IPS-15b (cell line): ENCODE results near the gene OR10K1.
"Not testable (repeated sequence)": the region's sequence is repeated elsewhere in the genome, so short reads cannot be mapped to it uniquely, and the experiment has no call there.

Experiments used
- H3K27me3 ChIP-seq: one replicate; pipeline ENCODE4 v1.6.1; 2013; ENCODE audit warnings: low read length; ENCODE audit not compliant: control insufficient read depth, insufficient read depth
- H3K36me3 ChIP-seq: one replicate; pipeline ENCODE4 v1.6.1; 2013; ENCODE audit warnings: low read length; ENCODE audit not compliant: control insufficient read depth, insufficient read depth
- H3K4me1 ChIP-seq: one replicate; pipeline ENCODE4 v1.6.1; 2013; ENCODE audit warnings: mild to moderate bottlenecking, low read length; ENCODE audit not compliant: control insufficient read depth, insufficient read depth
- H3K4me3 ChIP-seq: one replicate; pipeline ENCODE4 v1.5.1; 2013; ENCODE audit warnings: low read depth, low read length
- H3K9ac ChIP-seq: one replicate; pipeline ENCODE4 v1.6.1; 2013; ENCODE audit warnings: low read depth, mild to moderate bottlenecking, low read length
- H3K9me3 ChIP-seq: one replicate; pipeline ENCODE4 v1.6.1; 2013; ENCODE audit warnings: mild to moderate bottlenecking, low read length; ENCODE audit not compliant: control insufficient read depth, insufficient read depth

Gene OR10K1, protein sequence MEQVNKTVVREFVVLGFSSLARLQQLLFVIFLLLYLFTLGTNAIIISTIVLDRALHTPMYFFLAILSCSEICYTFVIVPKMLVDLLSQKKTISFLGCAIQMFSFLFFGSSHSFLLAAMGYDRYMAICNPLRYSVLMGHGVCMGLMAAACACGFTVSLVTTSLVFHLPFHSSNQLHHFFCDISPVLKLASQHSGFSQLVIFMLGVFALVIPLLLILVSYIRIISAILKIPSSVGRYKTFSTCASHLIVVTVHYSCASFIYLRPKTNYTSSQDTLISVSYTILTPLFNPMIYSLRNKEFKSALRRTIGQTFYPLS

DNA sequence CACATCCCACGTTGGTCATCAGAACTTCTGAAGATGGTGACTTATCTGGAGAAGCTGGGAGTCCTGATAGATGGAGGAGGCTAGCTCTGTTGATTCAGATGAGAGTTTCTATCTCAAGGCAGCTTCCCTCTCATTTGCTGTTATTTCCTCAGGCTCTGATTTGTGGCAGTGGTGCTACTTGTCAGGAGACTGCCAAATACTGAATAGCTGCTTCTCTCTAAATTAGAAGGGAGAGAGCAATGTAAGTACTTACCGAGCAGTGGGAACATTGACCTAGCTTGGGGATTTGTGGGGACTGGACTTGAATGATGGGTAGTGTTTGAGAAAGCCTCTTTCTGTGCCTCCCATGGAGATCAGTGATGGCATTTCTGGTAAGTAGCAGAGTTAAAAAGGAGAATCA lies at the start of gene OR10K1:
OR10K1 (plus strand) TSS at position 301 of the 400 bp plus-strand sequence. CDS start 3,728 bp downstream, outside the sequence.
- H3K4me1 ChIP-seq = no peaks in the 10 kb centered on the region
- no peaks in the 10 kb centered on the region for H3K36me3 ChIP-seq
- no peak within 1 kb of the TSS for H3K9ac ChIP-seq
- H3K27me3 ChIP-seq = no peaks in the 10 kb centered on the region
- no peak within 1 kb of the TSS for H3K4me3 ChIP-seq
- H3K9me3 ChIP-seq = no peaks in the 10 kb centered on the region

DNA sequence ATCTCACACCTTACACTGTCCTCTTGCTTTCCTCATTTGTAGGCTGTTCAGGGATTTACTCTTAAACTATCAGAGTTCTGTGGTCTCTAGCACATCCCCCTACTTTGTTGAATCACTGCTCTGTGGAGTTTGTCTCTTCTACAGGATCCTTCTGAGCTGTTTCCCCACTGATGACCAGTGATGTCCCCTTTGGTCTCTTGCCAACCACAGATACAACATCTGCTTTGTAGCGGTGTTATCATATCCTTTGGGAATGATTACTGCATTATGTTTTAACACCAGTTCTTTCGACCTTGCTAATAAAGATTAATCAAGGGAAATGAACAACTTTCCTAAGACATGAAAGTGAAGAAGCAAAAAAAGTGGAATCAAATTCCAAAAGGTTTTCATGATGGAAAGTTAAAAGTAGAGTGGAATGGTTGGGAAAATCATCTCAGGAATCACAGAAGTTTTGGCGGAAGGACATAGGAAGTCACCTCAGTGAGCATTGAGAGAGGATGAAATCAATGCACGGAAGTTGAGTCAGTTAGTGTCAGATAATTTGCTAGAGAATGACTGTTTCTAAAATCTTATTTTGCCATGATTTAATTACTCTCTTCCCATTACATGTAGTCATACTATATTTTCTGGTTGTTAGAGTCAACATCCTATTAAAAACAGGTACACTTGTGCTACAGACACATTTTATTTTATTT lies 46.8 kb upstream of the OR10K1 start:
- Histone ChIP-seq H3K9me3 (no peaks in the 10 kb centered on the region), H3K4me3 (no peak overlapping the region), H3K36me3 (no peaks in the 10 kb centered on the region)

DNA sequence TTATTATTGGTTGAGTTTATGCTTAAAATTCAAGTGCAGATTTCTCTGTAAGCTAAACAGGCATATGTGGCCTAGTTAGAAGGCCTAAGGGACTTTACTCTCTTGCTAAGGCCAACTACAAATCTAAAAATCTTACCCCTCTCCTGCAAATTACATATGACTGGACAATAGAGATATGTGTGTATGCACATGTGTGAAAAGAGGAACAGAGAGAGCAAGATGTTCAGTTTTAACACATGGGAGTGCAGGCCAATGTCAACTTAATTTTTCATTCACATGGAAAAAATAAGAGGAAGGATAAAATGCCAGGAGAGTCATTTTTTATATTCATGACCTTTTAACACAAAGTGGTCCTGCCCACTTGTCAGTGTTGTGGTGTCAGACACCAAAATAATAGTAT lies 44.0 kb upstream of the OR10K1 start:
- H3K4me3 ChIP-seq = no peak overlapping the region
- no peaks in the 10 kb centered on the region for H3K9me3 ChIP-seq
- H3K9ac ChIP-seq = no peak overlapping the region
- no peaks in the 10 kb centered on the region for H3K36me3 ChIP-seq
- no peaks in the 10 kb centered on the region for H3K27me3 ChIP-seq
- no peaks in the 10 kb centered on the region for H3K4me1 ChIP-seq

More for the DNA sequence above, 46.8 kb upstream of the OR10K1 start:
- Histone ChIP-seq H3K9ac (no peak overlapping the region), H3K4me1 (no peaks in the 10 kb centered on the region), H3K27me3 (no peaks in the 10 kb centered on the region)

DNA sequence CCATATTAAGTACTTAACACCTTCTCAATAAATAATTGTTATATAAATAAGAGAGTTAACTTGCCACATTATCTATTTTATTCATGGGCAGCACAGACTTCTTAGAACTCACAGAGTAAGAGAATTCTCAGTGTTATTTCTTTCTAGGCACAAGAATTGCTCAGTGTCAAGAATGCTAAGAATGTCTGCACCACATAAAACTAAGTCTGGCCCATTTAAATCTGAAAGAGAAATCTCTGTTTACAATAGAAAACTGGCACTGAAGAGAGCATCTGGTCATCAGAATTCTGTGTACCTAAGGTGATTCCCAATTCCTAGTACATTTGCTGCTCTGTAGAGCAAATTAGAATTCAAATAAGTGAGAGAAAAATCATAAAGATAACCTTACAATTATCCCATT lies 39.4 kb upstream of the OR10K1 start:
- Histone ChIP-seq H3K9ac (no peak overlapping the region), H3K4me3 (no peak overlapping the region), H3K4me1 (no peaks in the 10 kb centered on the region), H3K27me3 (no peaks in the 10 kb centered on the region), H3K36me3 (no peaks in the 10 kb centered on the region), H3K9me3 (no peaks in the 10 kb centered on the region)

DNA sequence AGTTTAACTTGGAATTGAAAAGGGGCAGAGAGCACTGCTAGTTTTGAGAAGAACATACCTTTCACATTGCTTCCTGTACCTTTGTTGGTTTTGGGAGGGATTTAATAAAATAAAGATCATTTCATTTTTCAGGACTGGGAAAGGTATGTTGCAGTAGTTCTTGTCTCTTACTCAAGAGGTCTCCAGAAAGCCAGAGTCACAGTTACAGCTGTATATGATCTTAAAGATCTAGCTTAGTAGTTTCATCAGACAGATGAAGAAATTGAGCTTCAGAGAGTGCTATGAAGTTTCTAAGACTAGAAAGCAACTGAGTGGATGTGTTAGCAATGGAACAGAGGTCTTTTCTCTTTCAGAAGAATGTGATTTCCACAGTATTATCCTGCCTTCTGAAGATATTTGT lies 36.6 kb upstream of the OR10K1 start:
- Histone ChIP-seq H3K27me3 (no peaks in the 10 kb centered on the region), H3K4me1 (no peaks in the 10 kb centered on the region), H3K9me3 (no peaks in the 10 kb centered on the region), H3K4me3 (no peak overlapping the region), H3K36me3 (no peaks in the 10 kb centered on the region), H3K9ac (no peak overlapping the region)

DNA sequence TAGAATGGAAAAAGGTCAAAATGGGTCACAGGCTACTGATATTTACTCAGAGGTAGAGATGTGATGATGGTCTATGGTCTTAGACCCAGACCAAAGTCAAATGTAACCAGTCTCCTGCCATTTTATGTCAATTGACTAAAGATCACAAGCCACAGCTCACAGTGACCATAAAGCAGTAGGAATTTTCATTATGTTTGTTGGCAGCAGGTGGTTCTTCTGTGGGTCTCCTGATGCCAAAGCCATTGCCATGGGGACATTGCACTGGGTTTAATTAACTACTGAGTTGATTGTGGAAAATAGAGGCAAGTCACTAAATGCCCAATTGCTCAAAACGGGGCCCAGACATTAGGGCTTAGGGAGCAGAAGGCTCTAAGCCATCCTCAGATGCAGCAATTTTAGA lies 35.5 kb upstream of the OR10K1 start, which contains the start of gene OR10K2:
OR10K2 (minus strand) TSS at position 101 of the 400 bp plus-strand sequence. CDS start 5,371 bp downstream, outside the sequence.
- H3K36me3 ChIP-seq = no peaks in the 10 kb centered on the region
- H3K9ac ChIP-seq = no peak within 1 kb of the TSS
- no peaks in the 10 kb centered on the region for H3K4me1 ChIP-seq
- no peaks in the 10 kb centered on the region for H3K9me3 ChIP-seq
- no peaks in the 10 kb centered on the region for H3K27me3 ChIP-seq
- H3K4me3 ChIP-seq = no peak within 1 kb of the TSS

DNA sequence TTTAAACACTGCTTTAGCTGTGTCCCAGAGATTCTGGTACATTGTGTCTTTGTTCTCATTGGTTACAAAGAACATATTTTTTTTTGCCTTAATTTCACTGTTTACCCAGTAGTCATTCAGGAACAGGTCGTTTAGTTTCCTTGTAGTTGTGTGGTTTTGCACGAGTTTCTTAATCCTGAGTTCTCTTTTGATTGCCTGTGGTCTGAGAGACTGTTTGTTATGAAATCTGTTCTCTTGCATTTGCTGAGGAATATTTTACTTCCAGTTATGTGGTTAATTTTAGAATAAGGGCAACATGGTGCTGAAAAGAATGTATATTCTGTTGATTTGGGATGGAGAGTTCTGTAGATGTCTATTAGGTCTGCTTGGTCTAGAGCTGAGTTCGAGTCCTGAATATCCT lies 31.5 kb upstream of the OR10K1 start:
- H3K27me3 ChIP-seq, H3K9ac ChIP-seq, H3K9me3 ChIP-seq, H3K4me1 ChIP-seq, H3K4me3 ChIP-seq, H3K36me3 ChIP-seq: not testable (repeated sequence)

DNA sequence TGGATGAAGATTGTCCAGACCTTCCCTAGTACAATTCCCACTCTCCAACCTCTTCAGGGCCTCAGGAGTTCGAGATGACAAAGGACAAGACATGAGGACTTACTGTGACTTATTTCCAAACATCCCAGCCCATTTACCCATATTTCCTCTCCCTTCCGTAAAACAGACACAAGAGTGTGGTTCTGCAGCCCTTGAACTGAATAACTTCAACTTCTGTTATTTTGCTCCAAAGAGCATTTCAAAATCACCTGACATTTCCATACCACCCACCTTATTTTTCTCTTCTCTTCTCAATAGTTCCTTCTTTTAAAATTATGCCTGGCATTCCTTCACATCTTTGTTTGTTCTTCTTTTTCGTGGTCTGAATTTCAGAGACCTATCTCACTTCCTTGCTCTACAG lies 26.9 kb upstream of the OR10K1 start:
- Histone ChIP-seq H3K27me3 (no peaks in the 10 kb centered on the region), H3K36me3 (no peaks in the 10 kb centered on the region), H3K4me1 (no peaks in the 10 kb centered on the region), H3K4me3 (no peak overlapping the region), H3K9me3 (no peaks in the 10 kb centered on the region), H3K9ac (no peak overlapping the region)

DNA sequence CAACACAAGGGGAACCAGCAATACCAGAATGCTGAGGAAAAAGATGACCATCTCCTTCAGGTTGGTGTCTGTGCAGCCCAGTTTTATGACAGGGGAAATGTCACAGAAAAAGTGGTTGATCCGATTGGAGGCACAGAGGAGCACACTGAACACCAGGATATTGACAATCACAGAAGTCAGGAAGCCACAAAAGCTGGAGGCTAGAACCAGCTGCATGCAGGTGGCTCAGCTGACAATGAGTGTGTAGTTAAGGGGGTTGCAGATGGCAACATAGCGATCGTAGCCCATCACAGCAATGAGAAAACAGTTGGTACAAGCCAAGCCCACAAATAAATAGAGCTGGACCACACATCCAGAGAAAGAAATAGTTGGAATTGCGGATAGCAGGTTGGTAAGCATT lies 16.3 kb upstream of the OR10K1 start:
- H3K36me3 ChIP-seq = no peaks in the 10 kb centered on the region

DNA sequence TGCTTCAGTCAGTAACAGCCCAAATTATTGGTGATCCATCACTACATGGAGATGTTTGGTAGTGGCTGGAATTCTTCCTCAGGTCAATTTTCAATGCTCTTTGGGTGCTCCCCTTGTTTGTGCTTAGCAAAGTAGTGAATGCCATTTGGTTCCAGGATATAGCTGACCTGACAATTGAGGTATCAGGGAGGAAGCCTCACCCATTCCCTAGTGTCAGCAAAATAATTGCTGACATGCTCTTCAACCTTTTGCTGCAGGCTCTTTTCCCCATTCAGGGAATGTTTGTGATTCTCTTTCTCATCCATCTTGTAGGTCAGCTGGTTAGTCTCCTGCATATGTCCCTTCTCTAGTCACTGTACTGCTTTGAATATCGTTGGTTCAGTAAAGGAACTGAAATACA lies 7.1 kb upstream of the OR10K1 start:
- Histone ChIP-seq H3K4me1 (no peaks in the 10 kb centered on the region), H3K36me3 (no peaks in the 10 kb centered on the region), H3K9me3 (no peaks in the 10 kb centered on the region), H3K4me3 (no peak overlapping the region), H3K27me3 (no peaks in the 10 kb centered on the region), H3K9ac (no peak overlapping the region)

More for the DNA sequence above, 16.3 kb upstream of the OR10K1 start:
- Histone ChIP-seq H3K27me3 (no peaks in the 10 kb centered on the region), H3K4me3 (no peak overlapping the region), H3K4me1 (no peaks in the 10 kb centered on the region), H3K9ac (no peak overlapping the region), H3K9me3 (no peaks in the 10 kb centered on the region)

DNA sequence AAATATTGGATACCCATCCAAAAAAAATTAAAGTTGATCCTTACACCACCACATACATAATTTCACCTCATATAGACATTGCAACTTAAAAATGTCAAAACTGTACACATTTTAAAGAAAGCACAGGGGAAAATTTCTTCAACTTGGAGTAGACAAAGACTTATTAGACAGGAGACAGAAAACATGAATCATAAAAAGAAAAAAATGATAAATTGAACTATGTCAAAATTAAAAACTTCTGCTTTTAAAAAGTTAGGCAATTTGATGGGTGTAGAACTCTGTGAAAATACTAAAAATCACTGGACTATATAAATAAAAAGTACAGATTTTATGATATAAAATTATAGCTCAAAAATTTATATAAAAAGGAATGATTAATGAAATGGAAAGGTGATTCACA lies 4.4 kb upstream of the OR10K1 start:
- no peaks in the 10 kb centered on the region for H3K4me1 ChIP-seq
- no peaks in the 10 kb centered on the region for H3K9me3 ChIP-seq
- H3K4me3 ChIP-seq = no peak overlapping the region
- H3K27me3 ChIP-seq = no peaks in the 10 kb centered on the region
- H3K36me3 ChIP-seq = no peaks in the 10 kb centered on the region
- no peak overlapping the region for H3K9ac ChIP-seq

DNA sequence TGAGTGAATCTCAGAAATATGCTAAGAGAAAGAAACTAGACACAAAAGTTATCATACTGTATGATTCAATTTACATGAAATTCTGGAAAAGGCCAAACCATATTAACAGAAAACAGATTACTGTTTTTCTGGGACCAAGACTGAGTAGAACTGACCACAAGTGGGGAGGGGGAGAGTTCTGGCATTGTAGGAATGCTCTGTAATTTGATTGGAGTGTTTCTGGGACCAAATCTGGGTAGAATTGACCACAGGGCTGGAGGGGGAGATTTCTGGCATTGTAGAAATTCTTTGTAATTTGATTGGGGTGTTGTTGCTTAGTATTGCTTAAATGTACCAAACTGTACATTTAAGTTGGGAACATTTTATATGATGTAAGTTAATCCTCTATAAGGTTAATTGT lies 3.4 kb upstream of the OR10K1 start:
- no peaks in the 10 kb centered on the region for H3K27me3 ChIP-seq
- no peaks in the 10 kb centered on the region for H3K9me3 ChIP-seq
- no peak overlapping the region for H3K9ac ChIP-seq
- H3K4me1 ChIP-seq = no peaks in the 10 kb centered on the region
- H3K36me3 ChIP-seq = no peaks in the 10 kb centered on the region
- no peak overlapping the region for H3K4me3 ChIP-seq
